NOMO-1 (cell line): ENCODE data around the gene IMPG1.
"Not testable (repeated sequence)": the region's sequence is repeated elsewhere in the genome, so short reads cannot be mapped to it uniquely, and the experiment has no call there.

Experiments used
- DNase-seq, 2 experiments: peaks; one replicate each; lab custom pipeline; 2025; ENCODE audit not compliant: unreplicated experiment in 2 of 2; lab: John Stamatoyannopoulos, UW

IMPG1 gene

DNA sequence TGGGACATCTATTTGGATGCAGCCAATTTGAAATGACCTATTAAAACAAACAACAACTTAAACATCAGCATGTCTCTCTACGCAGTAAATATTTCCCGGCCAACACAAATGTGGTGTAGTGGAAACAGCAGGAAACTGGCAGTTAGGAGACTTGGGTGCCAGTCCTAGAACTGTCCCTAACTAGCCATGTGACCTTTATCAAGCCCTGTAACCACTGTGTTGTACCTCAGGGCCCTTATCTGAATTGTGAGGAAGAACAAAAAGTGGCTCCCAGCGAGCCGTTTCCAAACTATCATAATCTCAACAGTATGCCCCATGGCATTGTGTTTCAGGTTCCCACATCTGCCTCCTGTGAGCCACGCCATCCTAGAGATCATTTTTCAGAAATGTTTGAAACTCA is 124.5 kb downstream of the IMPG1 start:
- DNase-seq = no peak

GRCh38 chr6:75946146-75946831 is 126.2 kb downstream of the IMPG1 start:
- no peak for DNase-seq

- no peak for DNase-seq
These were observed 129.1 kb downstream of the IMPG1 start for GRCh38 chr6:75943381-75943780.

DNA sequence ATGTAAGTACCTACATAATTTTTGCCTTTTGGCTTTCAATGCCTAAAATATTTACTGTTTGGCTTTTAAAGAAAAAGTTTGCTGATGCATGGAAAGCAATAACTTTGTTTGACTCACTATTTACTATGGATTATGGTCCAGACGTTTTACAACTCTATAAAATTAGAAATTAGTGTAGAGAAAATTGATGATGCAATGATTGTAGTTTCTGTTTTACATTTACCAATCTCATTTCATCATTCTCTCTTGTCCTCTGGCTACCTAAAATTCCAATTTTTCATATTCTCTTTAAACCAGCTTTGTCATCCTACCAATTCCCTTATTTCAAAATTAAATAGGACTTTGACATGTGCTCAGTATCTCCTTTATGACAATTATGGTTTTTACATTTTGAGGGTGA is 131.0 kb downstream of the IMPG1 start:
- no peak for DNase-seq

DNA sequence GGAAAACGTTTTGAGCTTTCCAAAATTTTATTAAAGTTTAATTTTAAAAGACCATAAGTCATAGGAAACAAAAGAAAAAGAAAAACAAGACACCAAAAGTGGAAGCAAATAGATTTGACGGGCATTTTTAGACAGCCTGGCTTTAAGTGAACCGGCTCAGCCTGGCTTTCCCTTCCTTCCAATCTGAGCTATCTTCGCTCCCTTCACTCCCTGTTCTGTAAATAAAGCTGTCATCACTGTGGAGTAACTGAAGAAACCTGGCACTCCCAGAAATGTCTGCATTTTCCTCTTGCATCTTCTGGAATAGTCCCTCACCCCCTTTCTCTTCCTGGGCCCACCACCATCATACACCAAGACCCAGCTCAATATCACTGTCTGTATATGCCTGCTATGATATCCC is 131.9 kb downstream of the IMPG1 start:
- no peak for DNase-seq

GRCh38 chr6:75937846-75938245 is 134.6 kb downstream of the IMPG1 start:
- DNase-seq = no peak

DNA sequence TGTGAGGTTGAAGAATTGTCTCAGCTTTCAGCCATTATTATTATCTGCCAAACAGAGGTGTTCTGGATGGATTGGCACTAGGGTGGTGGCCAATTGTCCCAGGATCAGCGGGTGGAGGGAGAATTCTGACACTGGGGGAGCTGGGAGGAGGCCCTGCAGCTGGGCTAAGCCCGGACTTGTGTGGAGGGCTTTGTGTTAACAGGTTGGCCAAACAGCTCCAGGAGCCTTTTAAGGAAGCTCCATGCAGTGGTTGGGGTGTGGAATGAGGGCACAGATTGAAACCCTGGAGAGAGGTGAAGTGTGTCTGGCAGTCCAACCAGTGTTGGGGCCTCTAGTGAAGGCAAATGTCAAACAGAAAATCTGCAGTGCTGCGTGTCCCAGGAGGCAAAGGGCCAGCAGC is 135.8 kb downstream of the IMPG1 start:
- no peak for DNase-seq

DNA sequence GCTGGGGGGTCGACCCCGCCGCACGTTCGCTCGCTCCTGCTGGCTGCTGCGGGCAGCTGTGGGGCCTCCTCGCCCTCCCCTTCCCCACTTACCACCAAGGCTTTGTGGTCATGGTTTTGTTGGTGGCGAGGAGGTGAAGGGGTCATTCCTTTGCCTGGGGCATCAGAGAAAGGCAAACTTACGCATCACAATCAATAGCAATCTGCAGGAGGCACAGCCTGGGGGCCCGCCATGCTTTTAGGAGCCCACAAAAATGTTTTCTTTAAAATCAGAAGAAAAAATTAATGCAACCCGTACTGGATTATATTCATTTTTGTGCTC is 137.0 kb downstream of the IMPG1 start:
- DNase-seq = no peak

GRCh38 chr6:75934643-75935472 is 137.6 kb downstream of the IMPG1 start:
- DNase-seq = peak; percentile 72 to 77

DNA sequence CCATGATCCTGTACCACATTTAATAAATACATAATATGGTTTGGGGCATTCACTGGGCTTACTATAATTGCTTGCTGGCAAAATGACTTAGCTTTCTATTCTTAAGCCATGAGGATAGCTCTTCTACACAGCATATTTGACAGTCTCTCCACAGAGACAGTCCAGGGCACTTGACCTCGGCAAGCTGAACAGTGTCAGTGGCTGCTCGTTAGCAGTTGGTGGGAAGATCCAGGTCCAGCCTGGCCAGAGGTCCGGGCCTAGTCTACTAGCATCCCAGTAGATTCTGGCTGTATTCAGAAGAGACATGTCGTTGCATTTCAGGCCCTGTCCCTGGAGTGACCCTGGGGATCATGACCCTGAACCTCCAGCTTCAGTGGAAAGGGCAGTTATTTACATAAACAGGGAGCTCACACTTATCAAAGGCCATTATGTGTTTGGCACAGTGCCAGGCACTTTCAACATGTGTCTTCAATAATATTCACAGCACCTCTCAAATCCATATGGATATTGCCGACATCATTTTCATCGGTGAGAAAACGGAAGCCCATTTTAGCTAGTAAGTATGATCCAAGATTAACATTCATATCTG is 139.0 kb downstream of the IMPG1 start:
- DNase-seq = no peak

DNA sequence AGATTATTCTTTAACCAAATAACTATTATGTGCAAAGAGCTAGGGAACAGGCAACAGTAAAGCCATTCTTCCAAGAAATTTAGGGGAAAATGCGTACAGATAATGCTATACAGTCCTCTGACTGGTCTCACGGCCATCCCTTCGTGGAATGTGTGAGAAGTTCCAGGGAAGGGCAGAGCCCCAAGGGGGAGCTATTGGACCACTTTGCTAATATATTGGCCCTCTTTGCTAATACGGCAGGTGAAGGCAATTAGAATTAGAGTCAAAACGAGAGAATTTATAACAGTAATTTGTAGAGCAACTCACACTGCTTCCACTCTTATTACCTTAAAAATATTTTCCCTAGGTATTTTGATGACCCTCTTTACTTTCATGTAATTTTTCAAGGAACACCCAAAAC is 140.4 kb downstream of the IMPG1 start:
- DNase-seq = peak in 1 of 2 experiments; percentile 7

DNA sequence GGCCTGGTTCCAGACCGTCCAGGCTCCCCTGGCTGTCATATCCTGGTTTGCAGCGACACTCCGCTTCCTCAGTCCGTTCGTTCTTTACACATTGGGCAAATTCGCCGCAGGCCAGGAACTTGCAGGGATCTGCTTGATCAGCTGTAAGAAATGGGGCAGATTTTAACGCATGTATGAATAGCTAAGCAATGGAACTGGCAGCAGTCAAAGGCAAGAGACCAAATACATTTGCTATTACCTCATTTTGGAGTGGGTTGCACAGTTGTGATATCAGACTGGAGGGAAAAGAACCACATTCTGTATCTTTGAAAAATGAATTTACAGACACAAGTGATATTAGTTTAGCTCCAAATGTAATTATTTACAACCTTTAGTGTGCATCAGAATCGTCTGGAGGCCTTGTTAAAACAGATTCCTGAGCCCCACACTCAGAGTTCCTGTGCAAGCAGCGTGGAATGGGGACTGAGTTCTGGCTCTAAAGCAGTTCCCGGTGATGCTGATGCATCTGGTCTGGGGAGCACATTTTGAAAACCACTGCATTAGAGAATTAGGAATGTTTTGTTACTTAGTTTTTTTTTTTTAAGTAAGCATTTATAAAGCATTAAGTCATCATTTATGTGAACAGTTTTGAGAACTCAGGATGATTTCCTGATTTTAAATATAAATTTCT is 141.3 kb downstream of the IMPG1 start:
- no peak for DNase-seq

DNA sequence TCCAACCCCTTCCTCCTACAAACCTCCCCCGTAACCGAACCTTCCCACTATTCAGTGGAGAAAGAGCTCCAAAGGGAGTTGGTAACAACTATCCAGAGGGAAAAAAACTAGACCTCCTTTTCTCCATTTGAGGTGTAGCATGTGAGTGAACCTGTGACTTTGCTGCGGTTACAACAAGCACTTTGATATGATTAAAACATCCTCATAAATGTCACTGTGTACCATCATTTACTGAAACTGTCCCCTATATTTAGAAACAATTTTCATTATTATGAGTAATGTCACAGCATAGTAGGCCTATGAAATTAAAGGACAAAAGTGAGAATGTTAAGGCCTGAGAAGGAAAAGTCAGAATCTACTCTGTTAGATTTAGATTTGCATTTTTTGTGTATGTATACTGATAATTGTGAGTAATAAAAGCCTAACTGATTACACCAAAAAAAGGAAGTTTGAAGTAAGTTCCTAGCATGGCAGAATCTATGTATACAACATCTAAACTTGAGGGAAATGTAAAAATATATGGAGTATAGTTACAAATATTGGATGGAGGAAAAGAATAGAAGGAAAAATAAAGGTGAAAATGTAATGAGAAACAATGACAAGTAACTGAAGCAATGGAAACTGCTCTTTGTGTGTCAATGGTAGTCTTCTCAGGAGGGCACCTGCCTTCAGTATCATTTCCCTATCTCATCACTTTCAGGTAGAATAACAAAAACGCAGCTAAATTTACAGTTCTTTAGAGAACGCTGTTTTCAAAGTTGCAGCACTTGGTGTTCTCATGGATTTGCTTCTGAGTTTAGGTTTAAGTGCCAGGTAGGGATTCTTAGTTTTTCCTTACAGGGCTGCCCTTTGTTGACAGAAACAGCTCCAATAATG is 145.9 kb downstream of the IMPG1 start:
- DNase-seq = peak in 1 of 2 experiments; percentile 13

GRCh38 chr6:75922226-75922625 is 150.2 kb downstream of the IMPG1 start:
- DNase-seq = no peak

DNA sequence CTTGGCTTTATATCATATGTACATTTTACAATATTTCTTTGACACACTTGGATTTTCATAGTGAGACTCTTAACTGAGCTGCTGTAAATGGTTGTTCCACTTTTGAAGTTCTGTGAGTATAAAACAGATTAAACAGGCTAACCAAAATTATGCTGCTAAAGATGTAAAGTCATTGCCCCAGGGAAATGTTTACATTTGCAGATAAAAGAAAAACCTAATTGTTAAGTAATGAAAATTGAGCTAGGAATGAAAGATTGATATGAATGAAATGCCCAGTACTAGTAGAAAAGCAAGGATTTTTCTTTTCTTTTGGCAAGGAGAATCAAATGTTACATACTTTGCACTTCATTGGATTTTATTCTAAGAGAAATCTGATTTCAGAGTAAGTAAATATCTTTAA is 159.4 kb downstream of the IMPG1 start:
- no peak for DNase-seq

DNA sequence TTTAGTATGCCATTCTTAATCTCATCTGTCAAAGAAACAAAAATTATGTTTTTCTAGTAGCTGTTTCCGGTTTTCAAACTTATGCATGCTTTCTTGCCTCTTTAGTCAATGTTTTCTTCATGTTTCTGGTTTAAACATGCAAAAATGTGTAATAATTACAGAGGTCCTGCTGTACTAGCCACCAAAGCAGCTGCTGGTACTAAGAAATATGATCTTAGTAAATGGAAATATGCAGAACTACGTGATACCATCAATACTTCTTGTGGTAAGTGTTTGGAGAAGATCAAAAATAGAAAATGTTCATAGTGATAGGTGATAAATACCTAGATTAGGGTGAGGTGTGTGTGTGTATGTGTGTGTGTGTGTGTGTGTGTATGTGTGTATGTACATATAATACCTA is 165.0 kb downstream of the IMPG1 start:
- no peak for DNase-seq

DNA sequence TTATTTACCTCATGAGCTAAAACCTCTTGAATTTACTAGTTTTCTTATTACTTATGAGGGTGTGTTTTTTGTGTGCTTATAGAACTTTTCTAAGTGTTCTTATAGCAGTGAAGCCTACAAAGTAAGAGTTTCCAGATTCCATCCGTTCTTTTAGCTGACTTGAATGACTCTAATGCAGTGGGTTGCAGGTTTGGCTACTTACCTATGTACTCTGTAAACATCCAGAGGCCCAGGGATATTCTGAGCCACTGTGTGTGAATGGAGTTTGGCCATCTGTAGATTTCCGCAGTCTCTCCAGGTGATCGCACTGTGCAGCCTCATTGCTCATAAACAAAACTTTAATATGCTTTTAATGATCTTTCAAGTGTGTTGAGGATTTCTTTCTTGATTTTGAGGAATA is 165.6 kb downstream of the IMPG1 start:
- no peak for DNase-seq

DNA sequence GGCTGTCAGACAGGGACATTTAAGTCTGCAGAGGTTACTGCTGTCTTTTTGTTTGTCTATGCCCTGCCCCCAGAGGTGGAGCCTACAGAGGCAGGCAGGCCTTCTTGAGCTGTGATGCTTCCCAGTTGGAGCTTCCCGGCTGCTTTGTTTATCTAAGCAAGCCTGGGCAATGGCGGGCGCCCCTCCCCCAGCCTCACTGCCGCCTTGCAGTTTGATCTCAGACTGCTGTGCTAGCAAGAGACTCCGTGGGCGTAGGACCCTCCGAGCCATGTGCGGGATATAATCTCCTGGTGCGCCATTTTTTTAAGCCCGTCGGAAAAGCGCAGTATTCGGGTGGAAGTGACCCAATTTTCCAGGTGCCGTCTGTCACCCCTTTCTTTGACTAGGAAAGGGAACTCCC is 167.3 kb downstream of the IMPG1 start:
- not testable (repeated sequence) for DNase-seq

GRCh38 chr6:75900216-75900615 is 172.2 kb downstream of the IMPG1 start:
- DNase-seq = not testable (repeated sequence)

GRCh38 chr6:75896526-75896925 is 175.9 kb downstream of the IMPG1 start:
- DNase-seq = no peak

DNA sequence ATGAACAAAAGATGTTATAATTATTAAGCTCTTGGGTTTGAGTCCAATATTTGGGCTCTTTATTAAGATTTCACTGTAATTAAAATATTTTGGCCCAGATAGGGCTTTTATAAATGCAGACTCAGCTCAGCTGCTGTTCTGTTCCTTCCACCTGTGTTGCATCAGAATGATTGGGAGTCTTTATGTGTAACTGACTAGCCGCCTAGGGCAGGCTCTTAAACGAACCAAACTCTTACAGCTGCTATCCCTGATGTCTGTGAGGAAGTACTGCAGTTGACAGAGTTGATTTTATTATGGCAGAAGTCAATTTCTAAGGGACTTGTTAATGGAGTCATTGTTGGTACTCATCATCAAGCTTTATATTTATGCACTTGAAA is 178.7 kb downstream of the IMPG1 start:
- DNase-seq = no peak
